Measurements from ENCODE around the gene WBP1.

The WBP1 gene

DNA sequence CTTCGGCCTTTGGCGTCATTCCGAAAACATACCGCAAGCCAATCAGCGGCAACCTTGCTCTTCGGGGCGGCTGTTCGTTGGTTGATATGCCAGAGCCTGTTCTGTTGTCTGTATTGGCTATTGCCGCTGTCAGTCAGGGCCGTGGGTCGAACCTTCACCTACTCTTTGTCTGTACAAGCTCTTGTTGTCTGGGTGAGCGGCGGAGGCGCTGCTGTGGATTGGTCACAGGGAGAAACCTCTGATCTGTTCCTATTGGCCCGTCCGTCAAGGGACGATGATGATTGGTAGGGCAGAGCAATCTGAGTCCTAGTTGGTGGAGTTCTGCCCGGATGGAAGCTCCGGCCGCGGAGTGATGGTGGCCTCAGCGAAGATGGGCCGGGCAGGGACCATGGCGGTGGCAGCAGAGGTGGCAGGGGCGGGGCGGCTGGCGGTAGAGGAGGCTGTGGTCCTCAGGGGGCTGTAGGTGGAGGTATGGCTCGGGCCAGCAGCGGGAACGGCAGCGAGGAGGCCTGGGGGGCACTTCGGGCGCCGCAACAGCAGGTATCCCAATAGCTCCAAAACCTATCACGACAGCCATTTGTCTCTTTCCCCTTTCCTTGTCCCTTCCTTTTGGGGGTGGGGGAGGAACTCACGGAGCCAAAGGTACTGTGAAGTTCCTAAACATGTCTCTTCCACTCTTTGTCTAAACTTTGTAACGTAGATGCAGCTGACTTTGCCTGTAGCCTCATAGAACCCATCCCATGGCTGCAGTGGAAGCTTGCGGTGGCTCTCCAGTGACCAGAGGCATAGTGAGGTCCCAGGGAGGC is at the start of gene WBP1:
Gene WBP1, plus strand, starts transcription at position 307 of the 806 bp plus-strand sequence. Its CDS starts 165 bp downstream, at position 472.
- peak; percentile 98 for DNase-seq

- DNase-seq = no peak
Observed at GRCh38 chr2:74413001-74413698, 45.1 kb upstream of the WBP1 start.

DNA sequence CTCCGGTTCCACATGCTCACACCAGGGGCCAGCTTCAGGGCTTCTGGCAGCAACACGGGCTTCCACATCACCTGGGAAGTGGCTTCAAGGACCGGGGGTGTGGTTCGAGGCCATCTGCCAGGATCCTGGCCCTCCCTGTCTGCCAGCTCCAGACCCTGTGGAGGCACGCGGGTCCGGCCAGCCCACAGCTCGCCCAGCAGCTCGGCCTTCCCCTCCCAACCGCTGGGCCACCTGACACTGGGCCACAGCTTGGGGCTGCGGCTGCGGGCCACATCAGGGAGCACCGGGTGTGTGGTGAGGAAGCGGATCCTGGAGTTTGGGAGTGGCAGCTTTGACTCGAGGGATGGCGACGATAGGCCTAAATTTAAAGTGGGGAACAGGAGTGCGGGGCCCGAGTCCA is 43.8 kb upstream of the WBP1 start:
- no peak for DNase-seq

DNA sequence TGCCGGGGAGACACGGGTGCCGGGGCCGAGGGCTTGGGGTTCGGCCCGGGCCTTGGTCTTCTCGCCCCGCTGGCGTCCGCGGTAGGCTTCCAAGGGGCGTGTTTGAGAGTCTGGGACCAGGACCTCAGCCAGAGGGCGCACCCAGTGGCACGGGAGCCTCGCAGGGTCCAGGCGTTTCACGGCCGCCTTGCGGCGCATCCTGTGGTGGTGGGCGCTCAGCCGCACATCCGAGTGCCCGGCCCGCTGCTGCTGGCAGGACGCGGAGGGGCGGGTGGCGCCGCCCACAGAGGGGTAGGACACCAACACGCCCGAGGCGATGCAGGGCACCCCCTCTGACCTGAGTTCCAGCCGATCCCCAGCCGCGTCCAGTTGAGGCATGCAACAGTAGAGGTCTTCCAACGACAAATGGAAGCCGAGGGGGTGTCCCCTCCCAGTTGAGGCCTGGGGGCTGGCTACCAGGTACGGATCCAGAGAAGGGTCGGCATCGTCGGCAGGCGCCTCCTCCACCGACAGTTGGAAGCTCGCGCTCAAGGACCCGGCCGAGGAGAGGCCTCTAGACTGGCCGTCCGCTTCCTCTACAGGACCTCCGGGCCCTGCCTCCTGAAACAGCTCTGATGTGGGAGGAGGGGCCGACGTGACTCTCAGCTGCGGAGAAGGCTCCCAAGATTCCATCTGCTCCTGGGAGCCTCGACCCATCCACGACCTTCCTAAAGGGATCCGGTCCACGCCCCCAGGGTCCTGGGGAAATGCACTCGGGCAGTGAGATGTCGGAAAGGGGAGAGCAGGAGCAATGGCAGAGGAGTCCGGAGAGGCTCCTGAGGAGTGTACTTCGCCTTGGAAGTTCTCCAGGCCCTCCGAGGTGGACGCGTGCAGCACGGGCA is 43.1 kb upstream of the WBP1 start:
- peak; percentile 89 for DNase-seq

DNA sequence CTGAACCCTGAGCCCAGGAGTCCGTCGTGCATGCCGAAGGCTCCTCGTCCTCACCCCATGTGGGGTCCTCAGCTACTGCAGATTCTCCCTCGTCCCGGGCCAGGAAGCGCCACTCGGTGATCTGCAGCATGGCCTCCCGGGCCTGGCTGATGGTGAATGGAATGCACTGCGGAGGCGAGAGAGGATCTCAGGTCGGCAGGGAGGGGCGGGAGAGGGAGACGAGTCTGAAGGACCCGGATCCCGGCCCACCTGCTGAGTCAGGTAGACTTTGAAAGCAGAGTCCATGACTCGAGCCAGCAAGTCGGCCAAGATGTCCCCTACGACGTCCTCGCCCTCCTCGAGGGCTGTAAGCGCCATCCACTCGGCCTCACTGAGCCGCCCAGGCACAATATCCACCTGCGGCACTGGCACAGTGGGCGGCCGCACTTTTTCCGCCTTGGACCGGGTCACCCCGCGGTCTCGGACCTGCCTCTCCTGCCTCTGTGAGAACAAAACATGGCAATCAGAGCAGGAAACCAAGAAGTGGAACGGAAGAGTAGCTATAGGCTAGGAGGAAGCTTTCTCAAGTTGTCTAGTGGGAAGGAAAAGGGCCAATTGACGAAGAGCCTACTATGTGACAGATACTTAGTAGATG is 42.4 kb upstream of the WBP1 start:
- no peak for DNase-seq

- no peak for DNase-seq
Observed at GRCh38 chr2:74416778-74417177, 41.5 kb upstream of the WBP1 start.

DNA sequence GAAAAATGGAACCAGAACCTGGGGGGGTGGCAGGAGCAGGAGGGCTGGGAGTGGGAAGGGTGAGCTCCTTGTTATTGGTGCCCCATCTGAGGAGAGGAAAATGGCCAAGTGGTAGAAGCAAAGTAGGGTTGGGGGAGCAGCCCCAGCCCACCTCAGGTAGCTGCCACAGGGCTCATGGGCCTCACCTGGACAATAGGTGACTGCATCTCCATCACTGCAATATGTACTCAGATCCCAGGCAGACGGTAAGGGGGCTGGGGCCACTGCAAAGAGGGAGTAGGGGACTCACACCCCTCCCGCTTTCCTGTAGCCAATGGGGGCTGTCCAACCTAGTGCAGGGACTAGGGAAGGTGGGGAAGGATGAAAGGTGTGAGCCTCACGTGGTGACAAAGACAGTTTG is 41.0 kb upstream of the WBP1 start:
- DNase-seq = no peak

DNA sequence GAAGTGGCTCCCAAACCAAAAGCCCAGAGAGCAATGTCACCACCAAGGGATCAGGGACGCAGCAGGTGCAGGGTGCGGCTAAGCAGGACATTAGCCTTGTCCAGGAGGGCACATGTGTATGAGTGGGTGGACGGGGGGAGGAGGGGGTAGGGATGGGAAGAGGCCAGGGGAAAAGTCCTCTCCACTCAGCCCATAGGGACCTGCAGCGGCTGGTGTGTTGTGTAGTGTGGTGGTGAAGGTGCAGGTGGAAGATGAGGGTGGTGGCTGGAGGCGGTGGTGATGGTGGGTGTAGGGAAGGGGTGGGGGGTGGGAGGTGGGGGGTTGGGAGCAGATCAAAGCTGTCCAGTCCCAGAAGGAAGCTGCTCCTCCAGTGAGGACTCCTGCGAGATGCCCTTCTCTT is 40.5 kb upstream of the WBP1 start:
- DNase-seq = no peak

GRCh38 chr2:74418312-74418711 is 39.9 kb upstream of the WBP1 start:
- no peak for DNase-seq

- no peak for DNase-seq
Observed at GRCh38 chr2:74419345-74419744, 38.9 kb upstream of the WBP1 start.

DNA sequence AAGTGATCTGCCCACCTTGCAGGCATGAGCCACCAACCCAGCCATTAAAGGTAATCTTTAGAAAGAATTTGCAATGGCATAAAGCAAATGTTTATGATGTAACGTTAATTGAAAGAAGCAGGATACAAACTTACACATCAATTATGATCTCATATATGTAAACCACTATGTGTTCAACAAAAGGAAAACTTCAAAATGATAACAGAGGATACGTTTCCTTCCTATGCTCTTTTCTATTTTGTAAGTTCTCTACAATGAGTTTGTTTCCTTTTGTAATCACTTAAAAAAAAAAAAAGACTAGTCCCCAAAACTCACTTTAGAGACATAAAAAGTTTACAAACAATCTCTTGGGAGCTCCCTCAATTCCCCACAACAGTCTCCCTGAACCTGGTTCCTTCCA is 38.2 kb upstream of the WBP1 start:
- no peak for DNase-seq

DNA sequence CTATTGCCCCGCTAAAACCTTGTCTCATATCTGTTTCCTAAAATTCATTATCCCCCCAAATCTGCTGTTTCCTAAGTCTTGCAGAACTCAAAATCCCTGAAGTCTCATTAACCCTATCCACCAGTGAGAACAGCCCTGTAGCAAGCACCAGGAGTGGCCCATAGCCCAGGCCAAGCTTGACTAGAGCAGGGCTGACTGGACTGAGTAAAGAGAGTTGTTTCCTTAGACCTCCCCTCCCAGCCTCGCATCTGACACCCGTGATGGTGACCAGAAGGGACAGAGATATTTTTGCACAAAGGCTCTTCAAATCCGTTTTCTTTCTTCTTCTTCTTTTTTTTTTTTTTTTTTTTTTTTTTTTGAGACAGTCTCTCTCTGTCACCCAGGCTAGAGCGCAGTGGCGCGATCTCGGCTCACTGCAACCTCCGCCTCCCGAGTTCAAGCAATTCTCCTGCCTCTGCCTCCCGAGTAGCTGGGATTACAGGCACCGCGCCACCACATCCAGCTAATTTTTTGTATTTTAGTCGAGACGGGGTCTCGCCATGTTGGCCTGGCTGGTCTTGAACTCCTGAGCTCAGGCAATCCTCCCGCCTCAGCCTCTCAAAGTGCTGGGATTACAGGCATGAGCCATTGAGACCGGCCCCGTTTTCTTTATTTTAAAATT is 37.7 kb upstream of the WBP1 start:
- peak; percentile 33 for DNase-seq

DNA sequence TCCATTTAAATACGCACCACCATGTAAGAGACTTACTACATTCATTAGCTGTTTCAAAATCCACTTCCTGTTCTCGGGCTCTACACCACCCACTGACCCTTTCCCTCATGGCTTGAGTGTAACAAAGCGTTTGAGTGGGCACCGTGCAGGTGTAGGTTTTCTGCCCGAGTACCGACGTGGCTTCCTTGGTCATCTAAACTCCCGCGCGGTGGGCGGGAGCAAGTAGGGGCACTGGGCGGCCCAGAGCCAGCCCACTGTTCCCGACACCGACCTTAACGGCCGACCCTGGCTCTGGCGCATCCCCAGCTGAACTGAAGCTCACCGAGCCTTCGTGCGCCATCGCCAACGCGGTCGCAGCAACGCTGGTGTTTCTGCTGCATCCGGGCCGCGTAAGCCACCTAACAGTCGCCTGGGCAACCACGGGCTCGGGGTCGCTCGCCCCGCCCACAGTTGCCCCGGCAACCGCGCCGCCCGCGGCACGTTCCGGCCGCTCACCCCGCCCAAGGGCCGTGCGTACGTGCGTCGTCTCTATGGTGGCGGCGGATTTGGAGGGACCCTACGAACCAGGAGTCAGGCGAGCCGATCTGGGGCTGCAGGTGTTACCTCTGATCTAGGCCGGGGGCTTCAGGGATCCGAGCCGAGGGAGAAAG is 36.9 kb upstream of the WBP1 start, which contains the start of the genes C2orf81 and WDR54:
Gene C2orf81, minus strand, starts transcription at position 399 of the 650 bp plus-strand sequence. Its CDS starts 59 bp downstream, at position 340.
Gene WDR54, plus strand, starts transcription at position 510 of the 650 bp plus-strand sequence. CDS start 424 bp downstream, outside the sequence.
- DNase-seq = peak; percentile 98

DNA sequence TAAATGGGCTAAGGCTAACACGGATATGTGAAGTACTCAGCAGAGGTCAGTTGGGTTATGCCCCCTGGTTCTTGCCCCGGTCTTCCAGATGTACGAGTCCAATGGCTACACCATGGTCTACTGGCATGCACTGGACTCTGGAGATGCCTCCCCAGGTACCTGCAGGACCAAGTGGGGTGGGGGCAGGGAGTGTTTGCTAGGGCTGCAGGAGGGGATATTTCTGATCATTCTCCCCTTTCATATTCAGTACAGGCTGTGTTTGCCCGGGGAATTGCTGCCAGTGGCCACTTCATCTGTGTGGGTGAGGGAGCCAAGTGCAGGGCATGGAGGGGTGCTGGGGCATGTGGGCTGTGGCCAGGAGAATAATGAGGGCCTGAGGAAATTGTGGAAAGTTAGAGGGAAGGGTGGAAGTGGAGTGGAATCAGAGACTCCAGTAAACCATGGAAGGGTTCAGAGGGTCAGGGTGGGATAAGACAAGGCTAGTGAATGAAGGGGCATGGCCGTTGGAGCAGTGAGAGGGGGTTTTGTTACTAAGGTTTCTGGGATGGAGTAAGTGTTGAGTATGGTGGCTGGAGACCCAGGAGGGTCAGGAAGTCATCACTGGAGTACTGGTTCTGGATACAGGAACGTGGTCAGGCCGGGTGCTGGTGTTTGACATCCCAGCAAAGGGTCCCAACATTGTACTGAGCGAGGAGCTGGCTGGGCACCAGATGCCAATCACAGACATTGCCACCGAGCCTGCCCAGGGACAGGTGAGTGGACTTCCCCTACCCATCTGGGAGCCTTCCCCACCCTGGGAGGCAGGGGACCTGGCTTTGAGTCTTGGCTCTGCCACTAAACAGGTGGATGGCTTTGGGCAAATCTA is 34.8 kb upstream of the WBP1 start:
- no peak for DNase-seq

DNA sequence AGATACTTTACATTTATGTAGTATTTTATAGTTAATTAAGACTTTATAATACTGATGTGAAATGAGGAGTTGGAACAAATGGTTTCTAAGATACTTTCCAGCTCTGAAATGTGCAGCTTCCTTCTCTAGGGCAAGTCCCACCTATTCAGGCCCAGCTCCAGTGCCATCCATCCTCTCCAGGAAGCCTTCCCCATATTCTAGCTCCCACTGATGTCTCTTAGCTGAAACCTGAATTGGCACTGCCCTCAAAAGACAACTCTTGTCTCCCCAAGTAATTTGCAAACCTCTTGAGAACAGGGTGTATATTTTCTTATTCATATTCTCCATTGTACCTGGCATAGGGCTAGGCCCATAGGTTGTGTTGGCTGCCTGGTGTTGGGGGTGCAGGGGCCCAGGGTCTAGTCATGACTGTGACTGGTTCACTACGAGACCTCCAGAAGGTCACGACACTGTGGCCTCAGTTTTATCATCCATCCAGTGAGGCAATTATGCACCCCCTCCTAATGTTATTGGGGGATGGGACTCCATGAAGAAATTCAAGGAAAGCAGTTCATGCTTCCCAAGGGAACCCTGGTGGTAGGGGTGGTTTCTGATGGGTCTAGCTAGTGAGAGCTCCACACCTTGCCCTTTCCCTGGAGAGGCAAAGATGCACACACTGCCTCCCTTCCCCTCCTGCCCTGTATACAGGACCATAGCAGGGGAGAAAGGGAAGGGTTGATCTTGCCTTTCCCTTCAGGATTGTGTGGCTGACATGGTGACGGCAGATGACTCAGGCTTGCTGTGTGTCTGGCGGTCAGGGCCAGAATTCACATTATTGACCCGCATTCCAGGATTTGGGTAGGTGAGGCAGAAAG is 33.9 kb upstream of the WBP1 start:
- no peak for DNase-seq

GRCh38 chr2:74424995-74425406 is 33.2 kb upstream of the WBP1 start:
- DNase-seq = no peak

DNA sequence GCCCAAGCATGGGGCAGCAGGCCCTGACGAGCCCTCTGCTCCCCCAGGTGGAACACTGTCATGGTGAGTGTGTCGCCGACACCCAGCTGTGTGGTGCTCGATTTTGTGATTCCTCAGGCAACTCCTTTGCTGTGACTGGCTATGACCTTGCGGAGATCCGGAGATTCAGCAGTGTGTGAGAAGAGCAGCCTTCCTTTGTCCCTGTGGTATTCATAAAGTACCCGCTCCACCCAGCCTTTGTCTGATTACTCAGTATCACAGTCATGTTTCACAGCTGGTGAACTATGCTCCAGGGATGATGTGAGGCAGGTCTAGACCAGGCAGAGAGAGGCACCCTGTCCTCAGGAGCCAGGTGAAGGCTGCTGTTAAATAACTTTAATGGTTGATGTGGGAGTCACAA is 32.7 kb upstream of the WBP1 start:
- DNase-seq = no peak

- no peak for DNase-seq
Observed at GRCh38 chr2:74426181-74426758, 32.0 kb upstream of the WBP1 start.

- no peak for DNase-seq
Observed at GRCh38 chr2:74427551-74427950, 30.7 kb upstream of the WBP1 start.
